IMR-90 (cell line): Measurements from ENCODE around the gene ENPP7. TPM values are rescaled to one million over a fixed set of nuclear protein-coding genes. Genes with fewer than 3 reads are reported as not detected.

Source experiments
- ATAC-seq: fragments of 200-7000 bp; cut with Tn5 transposase; 2 replicates; pipeline ENCODE4 v1.9.1; 2020; ENCODE audit warnings: low read depth, mild to moderate bottlenecking, moderate library complexity
- BruUV-seq: library from RNA; stranded (reverse); fragments of 400-500 nt; replicated peaks from 2 replicates; lab custom pipeline; 2021; lab: Mats Ljungman, UMichigan
- CTCF ChIA-PET: fragments of 300-600 bp; formaldehyde crosslinking; extraction: SDS; loops from one replicate; lab custom pipeline; 2021; ENCODE audit warnings: antibody characterized with exemption; lab: Yijun Ruan, JAX
- POLR2A ChIA-PET: fragments of 300-600 bp; sonication (Branson Sonifier 250); formaldehyde crosslinking; loops from one replicate; lab custom pipeline; 2022; ENCODE audit warnings: antibody characterized with exemption; ENCODE audit not compliant: unreplicated experiment; lab: Charles Lee
- DNase-seq: peaks from one replicate; pipeline ENCODE4 v3.0.0; 2013
- H2AFZ ChIP-seq: replicated peaks from 2 replicates; pipeline ENCODE3; 2013; ENCODE audit warnings: low read length, mild to moderate bottlenecking; ENCODE audit not compliant: poor library complexity
- H2AK5ac ChIP-seq: 2 replicates; pipeline ENCODE4 v1.6.1; 2013; ENCODE audit warnings: low read depth, low read length, inconsistent platforms
- H2AK9ac ChIP-seq: replicated peaks from 2 replicates; pipeline ENCODE3; 2013; ENCODE audit warnings: mild to moderate bottlenecking, low read depth, low read length, moderate library complexity; ENCODE audit not compliant: poor library complexity
- H2BK120ac ChIP-seq: 2 replicates; pipeline ENCODE4 v1.6.1; 2013; ENCODE audit warnings: low read depth, low read length, inconsistent platforms
- H2BK15ac ChIP-seq: 3 replicates; pipeline ENCODE4 v1.6.1; 2013; ENCODE audit warnings: low read depth, low read length, inconsistent platforms
- H2BK20ac ChIP-seq: 2 replicates; pipeline ENCODE4 v1.6.1; 2013; ENCODE audit warnings: low read depth, mild to moderate bottlenecking, inconsistent platforms, low read length, moderate library complexity
- H2BK5ac ChIP-seq: 2 replicates; pipeline ENCODE4 v1.6.1; 2013; ENCODE audit warnings: mild to moderate bottlenecking, low read depth, low read length, inconsistent platforms; ENCODE audit not compliant: poor library complexity, severe bottlenecking
- H3K14ac ChIP-seq: replicated peaks from 2 replicates; pipeline ENCODE4 v1.6.1; 2013; ENCODE audit warnings: low read depth, low read length, inconsistent platforms
- H3K18ac ChIP-seq: 2 replicates; pipeline ENCODE4 v1.6.1; 2013; ENCODE audit warnings: low read depth, low read length, control low read depth
- H3K23ac ChIP-seq: 2 replicates; pipeline ENCODE4 v1.6.1; 2013; ENCODE audit warnings: low read depth, low read length, inconsistent platforms
- H3K27ac ChIP-seq: 2 replicates; pipeline ENCODE4 v1.5.1; 2013; ENCODE audit warnings: mild to moderate bottlenecking, control low read depth, low read length; ENCODE audit not compliant: insufficient read depth
- H3K27me3 ChIP-seq: 2 replicates; pipeline ENCODE4 v1.6.1; 2013; ENCODE audit warnings: low read length; ENCODE audit not compliant: control insufficient read depth, insufficient read depth
- H3K36me3 ChIP-seq: 2 replicates; pipeline ENCODE4 v1.6.1; 2013; ENCODE audit warnings: low read length, mixed read lengths; ENCODE audit not compliant: control insufficient read depth, insufficient read depth
- H3K4ac ChIP-seq: 2 replicates; pipeline ENCODE4 v1.6.1; 2013; ENCODE audit warnings: low read depth, low read length, inconsistent platforms
- H3K4me1 ChIP-seq: 2 replicates; pipeline ENCODE4 v1.6.1; 2013; ENCODE audit warnings: low read length, mixed read lengths; ENCODE audit not compliant: control insufficient read depth, insufficient read depth
- H3K4me2 ChIP-seq: 2 replicates; pipeline ENCODE4 v1.6.1; 2013; ENCODE audit warnings: low read depth, mild to moderate bottlenecking, control low read depth, low read length, moderate library complexity
- H3K4me3 ChIP-seq: 2 replicates; pipeline ENCODE4 v1.5.1; 2013; ENCODE audit warnings: low read depth, mild to moderate bottlenecking, control low read depth, low read length, moderate library complexity; ENCODE audit not compliant: insufficient read depth
- H3K56ac ChIP-seq: 2 replicates; pipeline ENCODE4 v1.6.1; 2013; ENCODE audit warnings: low read length, inconsistent platforms; ENCODE audit not compliant: insufficient read depth; ENCODE audit errors: extremely low read depth
- H3K79me1 ChIP-seq, 2 experiments: 2 replicates each; pipeline ENCODE4 v1.6.1; 2013; ENCODE audit warnings: low read length in 2 of 2, inconsistent platforms in 1 of 2, low read depth in 1 of 2
- H3K9ac ChIP-seq: 2 replicates; pipeline ENCODE4 v1.6.1; 2013; ENCODE audit warnings: low read depth, low read length, control low read depth
- H3K9me1 ChIP-seq: 2 replicates; pipeline ENCODE4 v1.6.1; 2013; ENCODE audit warnings: low read length, inconsistent platforms; ENCODE audit not compliant: insufficient read depth
- H3K9me3 ChIP-seq: 2 replicates; pipeline ENCODE4 v1.6.1; 2013; ENCODE audit warnings: low read length; ENCODE audit not compliant: control insufficient read depth, insufficient read depth
- H4K20me1 ChIP-seq: 2 replicates; pipeline ENCODE4 v1.6.1; 2013; ENCODE audit warnings: low read length, inconsistent platforms; ENCODE audit not compliant: insufficient read depth
- H4K5ac ChIP-seq: 2 replicates; pipeline ENCODE4 v1.6.1; 2013; ENCODE audit warnings: mild to moderate bottlenecking, low read depth, low read length, control low read depth
- H4K8ac ChIP-seq, 2 experiments: 2 replicates each; pipeline ENCODE4 v1.6.1; 2013; ENCODE audit warnings: low read depth in 2 of 2, low read length in 2 of 2, control low read depth in 1 of 2, inconsistent platforms in 1 of 2
- H4K91ac ChIP-seq: 2 replicates; pipeline ENCODE4 v1.6.1; 2013; ENCODE audit warnings: low read depth, low read length, inconsistent platforms; ENCODE audit not compliant: insufficient read depth
- BHLHE40 ChIP-seq: fragments of 150-350 bp; IDR thresholded peaks from 2 replicates; pipeline ENCODE4 v1.6.1; 2016; ENCODE audit warnings: mild to moderate bottlenecking, low read depth, low read length
- CEBPB ChIP-seq: IDR thresholded peaks from 2 replicates; pipeline ENCODE4 v1.6.1; 2012; ENCODE audit warnings: low read depth, low read length, improper control_type of control experiment
- CHD1 ChIP-seq: IDR thresholded peaks from 2 replicates; pipeline ENCODE4 v1.6.1; 2012; ENCODE audit warnings: low read depth, low read length, improper control_type of control experiment
- FOS ChIP-seq: fragments of 150-350 bp; IDR thresholded peaks from 2 replicates; pipeline ENCODE4 v1.6.1; 2016; ENCODE audit warnings: low read depth, low read length
- MAFK ChIP-seq: IDR thresholded peaks from 2 replicates; pipeline ENCODE4 v1.6.1; 2012; ENCODE audit warnings: low read depth, low read length, improper control_type of control experiment
- MXI1 ChIP-seq: IDR thresholded peaks from 2 replicates; pipeline ENCODE4 v1.6.1; 2012; ENCODE audit warnings: low read depth, mild to moderate bottlenecking, low read length, moderate library complexity, borderline replicate concordance
- NFE2L2 ChIP-seq: fragments of 150-350 bp; IDR thresholded peaks from 2 replicates; pipeline ENCODE4 v1.6.1; 2016; ENCODE audit warnings: low read depth, mild to moderate bottlenecking, low read length
- POLR2A ChIP-seq: IDR thresholded peaks from 2 replicates; pipeline ENCODE4 v1.6.1; 2012; ENCODE audit warnings: mild to moderate bottlenecking, low read depth, low read length
- RAD21 ChIP-seq: IDR thresholded peaks from 2 replicates; pipeline ENCODE4 v1.6.1; 2012; ENCODE audit warnings: low read length, improper control_type of control experiment
- RCOR1 ChIP-seq: IDR thresholded peaks from 2 replicates; pipeline ENCODE4 v1.6.1; 2012; ENCODE audit warnings: mild to moderate bottlenecking, low read length, improper control_type of control experiment; ENCODE audit not compliant: insufficient replicate concordance
- RFX5 ChIP-seq: IDR thresholded peaks from 2 replicates; pipeline ENCODE4 v1.8.0; 2012; ENCODE audit warnings: low read depth, mild to moderate bottlenecking, low read length, moderate library complexity
- SMC3 ChIP-seq: fragments of 150-350 bp; IDR thresholded peaks from 2 replicates; pipeline ENCODE4 v1.6.1; 2016; ENCODE audit warnings: low read depth, mild to moderate bottlenecking, antibody characterized with exemption, low read length, moderate library complexity
- USF2 ChIP-seq: fragments of 150-350 bp; IDR thresholded peaks from 2 replicates; pipeline ENCODE4 v1.6.1; 2017; ENCODE audit warnings: mild to moderate bottlenecking, antibody characterized with exemption, low read length, low read depth
- WGBS, 2 experiments: methylation state at CpG; one replicate each; pipeline versions ENCODE4 v1.1.5 to v1.1.7; 2013; ENCODE audit warnings: missing lambda C conversion rate in 2 of 2; ENCODE audit not compliant: insufficient read length in 1 of 2; ENCODE audit errors: extremely low coverage in 2 of 2; 5-methylcytosine and 5-hydroxymethylcytosine counted together
- dilution Hi-C: fragments of 300-500 bp; cut with HindIII; formaldehyde crosslinking; loops from one replicate; pipeline ENCODE4 v1.14.3; 2018; ENCODE audit warnings: low sequenced_read_pairs; ENCODE audit not compliant: unreplicated experiment
- in situ Hi-C: fragments of 300-500 bp; cut with MboI; formaldehyde crosslinking; loops from 3 replicates; pipeline ENCODE4 v1.14.3; 2019; ENCODE audit warnings: low sequenced_read_pairs, inconsistent platforms, mixed read lengths
- intact Hi-C: fragments of 100-400 bp; cut with micrococcal nuclease; formaldehyde crosslinking; loops from 2 replicates; pipeline ENCODE4 v1.10.0; 2022
- polyA plus RNA-seq, 3 experiments: library from polyadenylated mRNA; depleted of rRNA; stranded (reverse); fragments of >200 nt; gene quantifications; 2 replicates each; pipeline ENCODE4 v1.2.3, GENCODE V29; 2012; ENCODE audit warnings: low replicate concordance in 1 of 3
- total RNA-seq: library from RNA; depleted of rRNA; stranded (reverse); fragments of >200 nt; gene quantifications from 2 replicates; pipeline ENCODE4 v1.2.3, GENCODE V29; 2012
- TF ChIP-seq, protein P1 (sequence below): conservative IDR thresholded peaks from 2 replicates; pipeline ENCODE4 v1.5.1; 2012; ENCODE audit warnings: mild to moderate bottlenecking, low read depth, low read length, improper control_type of control experiment
- TF ChIP-seq, protein P2 (sequence below): fragments of 150-350 bp; IDR thresholded peaks from 2 replicates; pipeline ENCODE4 v1.6.1; 2016; ENCODE audit warnings: low read depth, mild to moderate bottlenecking, low read length, moderate library complexity, borderline replicate concordance

ENPP7 gene
- total and polyA plus RNA-seq, 2 of the 4 experiments (the other 2 are of a cell fraction) = not detected

DNA sequence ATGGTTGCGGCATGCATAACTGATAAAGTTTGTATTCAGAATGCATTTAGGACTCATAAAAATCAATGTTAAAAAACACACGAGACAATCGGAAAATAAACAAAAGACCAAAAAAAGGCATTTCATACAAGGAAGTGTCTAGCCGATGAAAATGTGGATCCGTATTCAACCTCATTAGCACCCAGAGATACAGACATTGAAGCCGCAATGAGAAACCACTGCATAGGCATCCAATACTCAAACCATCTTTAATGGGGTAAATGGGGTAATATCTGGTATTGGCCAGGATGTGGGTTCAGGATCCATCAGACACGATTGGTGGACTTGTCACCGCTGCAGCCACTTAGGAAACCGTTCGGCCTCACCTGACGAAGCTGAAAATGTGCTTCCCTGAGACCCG is 47.4 kb upstream of the ENPP7 start:
- CTCF ChIA-PET = no interaction called here
- 83% methylated on average over 3 of the region's 12 CpGs; no CpG with 5 or more reads in 1 of the 2 experiments for WGBS, 2 experiments
- no peaks in the 10 kb centered on the region for H3K4me1 ChIP-seq
- no peak overlapping the region for H3K4ac ChIP-seq
- no peak overlapping the region for H2AFZ ChIP-seq
- BruUV-seq = no TSS peak
- H2AK9ac ChIP-seq = no peak overlapping the region
- no peak overlapping the region for H4K5ac ChIP-seq
- no peak overlapping the region for H4K91ac ChIP-seq
- no peak overlapping the region for H3K27ac ChIP-seq
- no peak overlapping the region for H3K14ac ChIP-seq
- no peak overlapping the region for H2AK5ac ChIP-seq
- H2BK15ac ChIP-seq = no peak overlapping the region
- POLR2A ChIA-PET = no interaction called here
- no peak overlapping the region for H3K4me2 ChIP-seq
- H2BK120ac ChIP-seq = no peak overlapping the region
- ATAC-seq (no peak), DNase-seq (no peak)
- TF ChIP-seq USF2 (no peak), MXI1 (no peak), RFX5 (no peak), RCOR1 (no peak), NFE2L2 (no peak), FOS (no peak), CEBPB (no peak), BHLHE40 (no peak), POLR2A (no peak), SMC3 (no peak), RAD21 (no peak), CHD1 (no peak), MAFK (no peak)
- TF ChIP-seq, protein P1, sequence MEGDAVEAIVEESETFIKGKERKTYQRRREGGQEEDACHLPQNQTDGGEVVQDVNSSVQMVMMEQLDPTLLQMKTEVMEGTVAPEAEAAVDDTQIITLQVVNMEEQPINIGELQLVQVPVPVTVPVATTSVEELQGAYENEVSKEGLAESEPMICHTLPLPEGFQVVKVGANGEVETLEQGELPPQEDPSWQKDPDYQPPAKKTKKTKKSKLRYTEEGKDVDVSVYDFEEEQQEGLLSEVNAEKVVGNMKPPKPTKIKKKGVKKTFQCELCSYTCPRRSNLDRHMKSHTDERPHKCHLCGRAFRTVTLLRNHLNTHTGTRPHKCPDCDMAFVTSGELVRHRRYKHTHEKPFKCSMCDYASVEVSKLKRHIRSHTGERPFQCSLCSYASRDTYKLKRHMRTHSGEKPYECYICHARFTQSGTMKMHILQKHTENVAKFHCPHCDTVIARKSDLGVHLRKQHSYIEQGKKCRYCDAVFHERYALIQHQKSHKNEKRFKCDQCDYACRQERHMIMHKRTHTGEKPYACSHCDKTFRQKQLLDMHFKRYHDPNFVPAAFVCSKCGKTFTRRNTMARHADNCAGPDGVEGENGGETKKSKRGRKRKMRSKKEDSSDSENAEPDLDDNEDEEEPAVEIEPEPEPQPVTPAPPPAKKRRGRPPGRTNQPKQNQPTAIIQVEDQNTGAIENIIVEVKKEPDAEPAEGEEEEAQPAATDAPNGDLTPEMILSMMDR = no peak
- TF ChIP-seq, protein P2, sequence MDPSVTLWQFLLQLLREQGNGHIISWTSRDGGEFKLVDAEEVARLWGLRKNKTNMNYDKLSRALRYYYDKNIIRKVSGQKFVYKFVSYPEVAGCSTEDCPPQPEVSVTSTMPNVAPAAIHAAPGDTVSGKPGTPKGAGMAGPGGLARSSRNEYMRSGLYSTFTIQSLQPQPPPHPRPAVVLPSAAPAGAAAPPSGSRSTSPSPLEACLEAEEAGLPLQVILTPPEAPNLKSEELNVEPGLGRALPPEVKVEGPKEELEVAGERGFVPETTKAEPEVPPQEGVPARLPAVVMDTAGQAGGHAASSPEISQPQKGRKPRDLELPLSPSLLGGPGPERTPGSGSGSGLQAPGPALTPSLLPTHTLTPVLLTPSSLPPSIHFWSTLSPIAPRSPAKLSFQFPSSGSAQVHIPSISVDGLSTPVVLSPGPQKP = no peak
- H3K23ac ChIP-seq = no peak overlapping the region
- H2BK5ac ChIP-seq = no peak overlapping the region
- no peaks in the 10 kb centered on the region for H3K9me1 ChIP-seq
- H3K9me3 ChIP-seq = no peaks in the 10 kb centered on the region
- H3K9ac ChIP-seq = no peak overlapping the region
- in situ Hi-C loops (no loop called here), intact Hi-C loops (no loop called here), dilution Hi-C loops (no loop called here)
- H3K79me1 ChIP-seq = no peaks in the 10 kb centered on the region
- no peak overlapping the region for H3K4me3 ChIP-seq
- H3K56ac ChIP-seq = no peak overlapping the region
- H4K8ac ChIP-seq = no peak overlapping the region
- no peaks in the 10 kb centered on the region for H4K20me1 ChIP-seq
- H3K36me3 ChIP-seq = no peaks in the 10 kb centered on the region
- no peak overlapping the region for H2BK20ac ChIP-seq
- no peak overlapping the region for H3K18ac ChIP-seq
- peaks cover 5% of the 10 kb centered on the region; the same call in 1 of the 2 replicates for H3K27me3 ChIP-seq
